Measurements from ENCODE around the gene KRTAP10-6.
"Not testable (repeated sequence)": the region's sequence is repeated elsewhere in the genome, so short reads cannot be mapped to it uniquely, and the experiment has no call there.

The KRTAP10-6 gene

DNA sequence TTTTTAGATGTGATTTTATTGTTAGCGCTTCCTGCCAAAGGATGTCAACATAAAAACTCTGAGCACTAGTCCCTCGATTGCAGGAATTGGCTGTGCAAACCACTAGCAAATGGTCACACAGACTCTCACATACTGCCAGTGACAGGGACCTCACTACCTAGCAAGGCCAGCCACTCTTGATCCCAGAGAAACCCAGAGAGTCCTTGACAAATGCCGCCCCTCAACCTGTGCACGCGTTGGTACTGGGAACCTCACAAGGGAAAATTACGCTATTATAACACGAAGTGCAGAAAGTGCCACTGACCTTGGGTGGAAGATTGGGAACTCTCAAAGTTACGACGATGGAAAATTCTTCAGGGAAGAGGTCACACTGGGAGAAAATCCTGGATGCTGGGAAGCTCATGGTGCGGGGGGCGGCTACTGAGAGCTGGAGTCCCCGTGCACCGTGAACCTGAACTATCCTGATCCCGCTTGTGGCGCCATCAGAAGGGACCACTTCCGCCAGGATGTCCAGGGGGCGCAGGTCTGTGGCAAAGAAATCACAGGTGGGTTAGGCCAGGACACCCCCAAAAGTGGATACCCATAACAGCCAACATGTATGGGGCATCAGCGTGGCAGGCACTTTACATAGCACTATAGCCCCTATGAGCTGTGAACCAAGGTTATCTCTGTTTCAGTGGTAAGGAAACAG lies 24.7 kb downstream of the KRTAP10-6 start:
- no peak for DNase-seq (ENCODE audit: extremely low read depth, low read depth)
- TF ChIP-seq CTCF (IDR thresholded peaks at IDR 0.05; ENCODE audit: low read depth, low read length, missing control alignments) = no peak
- no peak overlapping the region for H3K4me3 ChIP-seq (replicated peaks; ENCODE audit: low read depth, low read length)

- H3K4me3 ChIP-seq (replicated peaks; ENCODE audit: low read depth, low read length) = no peak overlapping the region
- DNase-seq (ENCODE audit: extremely low read depth, low read depth) = no peak
- no peak for TF ChIP-seq CTCF (IDR thresholded peaks at IDR 0.05; ENCODE audit: low read depth, low read length, missing control alignments)
Measured at GRCh38 chr21:44566403-44566802, 25.9 kb downstream of the KRTAP10-6 start.

DNA sequence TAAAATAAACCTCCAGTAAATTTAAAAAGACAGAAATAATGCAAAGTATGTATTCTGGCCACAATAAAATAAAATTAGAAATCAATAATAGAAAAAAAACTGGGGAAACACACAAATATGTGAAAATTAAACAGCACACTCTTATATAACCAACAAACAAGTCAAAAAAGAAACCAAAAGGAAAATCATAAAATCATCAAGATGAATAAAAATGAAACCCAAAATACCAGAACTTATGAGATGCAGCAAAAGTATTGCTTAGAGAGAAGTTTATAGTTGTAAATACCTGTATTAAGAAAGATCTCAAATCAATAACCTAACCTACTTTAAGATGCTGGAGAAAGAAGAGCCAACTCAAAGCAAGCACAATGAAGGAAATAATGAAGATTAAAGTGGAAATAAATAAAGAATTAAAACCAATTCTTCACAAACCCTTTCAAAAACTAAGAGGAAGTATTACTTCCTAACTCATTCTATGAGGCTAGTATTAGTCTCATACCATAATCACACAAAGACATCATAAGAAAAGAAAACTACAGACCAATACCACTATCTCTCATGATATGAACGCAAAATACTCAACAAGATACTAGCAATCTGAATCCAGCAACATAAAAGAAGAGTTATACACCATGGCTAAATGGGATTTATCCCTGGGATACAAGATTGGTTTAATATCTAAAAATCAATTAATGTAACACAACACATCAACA lies 27.3 kb downstream of the KRTAP10-6 start:
- no peak for TF ChIP-seq CTCF (IDR thresholded peaks at IDR 0.05; ENCODE audit: low read depth, low read length, missing control alignments)
- DNase-seq (ENCODE audit: extremely low read depth, low read depth) = no peak
- H3K4me3 ChIP-seq (replicated peaks; ENCODE audit: low read depth, low read length) = no peak overlapping the region

GRCh38 chr21:44564099-44564498 lies 28.2 kb downstream of the KRTAP10-6 start:
- no peak for DNase-seq (ENCODE audit: extremely low read depth, low read depth)
- H3K4me3 ChIP-seq (replicated peaks; ENCODE audit: low read depth, low read length) = no peak overlapping the region
- TF ChIP-seq CTCF (IDR thresholded peaks at IDR 0.05; ENCODE audit: low read depth, low read length, missing control alignments) = no peak

GRCh38 chr21:44558695-44559094 lies 33.6 kb downstream of the KRTAP10-6 start, which contains the start of gene KRTAP10-3:
Gene KRTAP10-3, minus strand, starts transcription at chr21:44558795. Its CDS starts 80 bp downstream, at chr21:44558715.
- DNase-seq (ENCODE audit: extremely low read depth, low read depth) = no peak
- TF ChIP-seq CTCF (IDR thresholded peaks at IDR 0.05; ENCODE audit: low read depth, low read length, missing control alignments) = no peak
- H3K4me3 ChIP-seq (replicated peaks; ENCODE audit: low read depth, low read length) = no peak within 1 kb of the TSS

- not testable (repeated sequence) for DNase-seq (ENCODE audit: extremely low read depth, low read depth); H3K4me3 ChIP-seq (replicated peaks; ENCODE audit: low read depth, low read length)
Measured at GRCh38 chr21:44558329-44558675, 34.0 kb downstream of the KRTAP10-6 start.

DNA sequence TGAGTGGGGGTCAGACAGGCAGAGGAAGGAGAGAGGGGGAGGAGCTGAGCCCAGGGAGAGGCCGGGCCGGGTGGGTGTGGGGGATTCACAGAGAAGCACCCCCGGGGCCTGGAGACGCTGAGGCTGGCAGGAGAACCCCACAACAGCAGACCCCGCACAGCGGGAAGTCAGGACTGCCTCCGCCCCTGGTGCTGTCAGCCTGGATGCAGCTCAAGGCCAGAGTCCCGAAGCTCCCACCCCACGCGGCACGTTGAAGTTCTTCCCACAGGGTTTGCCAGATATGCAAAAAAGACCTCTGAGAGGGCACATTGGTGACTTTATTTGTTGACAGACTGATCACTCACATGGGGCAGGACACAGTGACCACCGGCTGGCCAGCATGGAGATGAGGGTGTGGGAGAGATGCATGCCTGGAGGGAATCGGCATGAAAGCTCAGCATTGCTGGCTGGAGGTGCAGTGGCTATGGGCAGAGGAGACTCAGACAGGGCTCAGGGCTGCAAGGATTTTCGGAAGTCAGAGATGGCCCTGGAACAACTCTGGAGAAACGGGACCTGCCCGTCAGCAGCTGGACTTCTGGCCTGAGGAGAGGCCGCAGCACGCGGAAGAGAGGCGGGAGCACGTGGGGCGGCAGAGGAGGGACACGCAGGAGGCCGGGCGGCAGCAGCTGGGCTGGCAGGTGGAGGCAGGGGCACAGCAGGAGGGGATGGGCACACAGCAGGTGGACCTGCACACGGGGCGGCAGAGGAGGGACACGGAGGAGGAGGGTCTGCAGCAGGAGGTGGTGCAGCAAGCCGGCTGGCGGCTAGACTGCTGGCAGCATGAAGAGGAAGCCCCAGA lies 34.6 kb downstream of the KRTAP10-6 start:
- DNase-seq (ENCODE audit: extremely low read depth, low read depth) = no peak
- H3K4me3 ChIP-seq (replicated peaks; ENCODE audit: low read depth, low read length) = no peak overlapping the region
- TF ChIP-seq CTCF (IDR thresholded peaks at IDR 0.05; ENCODE audit: low read depth, low read length, missing control alignments) = no peak

All from HFF-Myc (cell line).